Esophagus squamous epithelium (tissue), 4 donors: ENCODE data around the gene SLC22A1.
"Not testable (repeated sequence)": the region's sequence is repeated elsewhere in the genome, so short reads cannot be mapped to it uniquely, and the experiment has no call there.

Experiments
- CTCF ChIP-seq, 6 experiments: fragments of 450-650 bp in 4 of 6; fragments of 200-600 bp in 2 of 6; sonication (generic) in 2 of 6; IDR thresholded peaks; one replicate each; pipeline ENCODE4 v1.5.1; 2016 to 2019; ENCODE audit warnings: antibody characterized with exemption in 6 of 6, mild to moderate bottlenecking in 4 of 6, moderate library complexity in 4 of 6
- POLR2A ChIP-seq, 4 donors: fragments of 450-650 bp; IDR thresholded peaks; one replicate each; pipeline ENCODE4 v1.6.1; 2017; ENCODE audit warnings: antibody characterized with exemption in 4 of 4, mild to moderate bottlenecking in 4 of 4, moderate library complexity in 3 of 4

GRCh38 chr6:160140493-160140892 lies 18.9 kb downstream of the SLC22A1 start:
- not testable (repeated sequence) for TF ChIP-seq CTCF, POLR2A (IDR thresholded peaks at IDR 0.05)
